Transverse colon (tissue), 4 donors: ENCODE results near the gene ADAMTSL4. TPM values are rescaled to one million over a fixed set of nuclear protein-coding genes. Genes with fewer than 3 reads are reported as not detected.
"Not testable (repeated sequence)": the region's sequence is repeated elsewhere in the genome, so short reads cannot be mapped to it uniquely, and the experiment has no call there.

Experiments
- DNase-seq: peaks from one replicate; pipeline ENCODE4 v3.0.0-alpha.2; 2019
- H3K27ac ChIP-seq, 4 donors: fragments of 200-600 bp; sonication (generic); 2 replicates each; pipeline ENCODE4 v1.5.1; 2016 to 2018; ENCODE audit warnings: inconsistent platforms in 4 of 4
- H3K27me3 ChIP-seq: fragments of 200-600 bp; sonication (generic); 2 replicates; pipeline ENCODE4 v1.5.1; 2017; ENCODE audit warnings: inconsistent platforms
- H3K36me3 ChIP-seq, 4 donors: fragments of 200-600 bp; sonication (generic); 2 replicates each; pipeline ENCODE4 v1.5.1; 2017 to 2019; ENCODE audit warnings: inconsistent platforms in 4 of 4
- H3K4me1 ChIP-seq, 4 donors: fragments of 200-600 bp; sonication (generic); 2 replicates each; pipeline ENCODE4 v1.5.1; 2017 to 2020; ENCODE audit warnings: inconsistent platforms in 4 of 4
- H3K4me3 ChIP-seq, 4 donors: fragments of 200-600 bp; sonication (generic); 1 replicate in 1 of 4; 2 replicates in 3 of 4; pipeline versions ENCODE4 v1.5.1 to v1.6.1; 2017 to 2019; ENCODE audit warnings: inconsistent platforms in 4 of 4
- H3K9me3 ChIP-seq, 2 donors: fragments of 200-600 bp; sonication (generic); 2 replicates each; pipeline ENCODE4 v1.5.1; 2017 to 2019; ENCODE audit warnings: inconsistent platforms in 2 of 2
- CTCF ChIP-seq, 5 experiments: fragments of 200-600 bp in 3 of 5; fragments of 450-650 bp in 2 of 5; sonication (generic) in 3 of 5; IDR thresholded peaks; 1 replicate in 2 of 5; 2 replicates in 3 of 5; pipeline ENCODE4 v1.5.1; 2016 to 2017; ENCODE audit warnings: antibody characterized with exemption in 5 of 5, inconsistent platforms in 3 of 5, mild to moderate bottlenecking in 2 of 5, moderate library complexity in 1 of 5
- EP300 ChIP-seq: sonication (generic); formaldehyde crosslinking; IDR thresholded peaks from one replicate; pipeline ENCODE4 v1.6.1; 2017; ENCODE audit warnings: antibody characterized with exemption, low read depth
- POLR2A ChIP-seq: fragments of 450-650 bp; IDR thresholded peaks from one replicate; pipeline ENCODE4 v1.6.1; 2016; ENCODE audit warnings: antibody characterized with exemption, mild to moderate bottlenecking, moderate library complexity
- POLR2AphosphoS5 ChIP-seq, 3 donors: sonication (generic); formaldehyde crosslinking; IDR thresholded peaks; one replicate each; pipeline ENCODE4 v1.6.1; 2016; ENCODE audit warnings: antibody characterized with exemption in 3 of 3
- WGBS, 2 donors: methylation state at CpG; one replicate each; pipeline ENCODE4 v1.1.5; 2018; ENCODE audit warnings: low coverage in 1 of 2; 5-methylcytosine and 5-hydroxymethylcytosine counted together
- in situ Hi-C, 4 donors: fragments of 200-750 bp; cut with MboI; loops; one replicate each; pipeline versions ENCODE4 v1.15.0 to v1.15.1; 2017; ENCODE audit warnings: low sequenced_read_pairs in 3 of 4, low pct_ligation_motif_present in 1 of 4, low pct_unique_long_range_greater_than_20kb in 1 of 4
- intact Hi-C: fragments of 100-400 bp; cut with DNase I; formaldehyde crosslinking; loops from one replicate; pipeline ENCODE4 v1.15.1; 2023; ENCODE audit warnings: low total_unique reads
- total RNA-seq, 4 donors: library from RNA; depleted of rRNA; stranded (reverse); fragments of >200 nt; gene quantifications; one replicate each; pipeline ENCODE4 v1.1.0, GENCODE V29; 2016

Gene ADAMTSL4
- total RNA-seq, 4 donors from 2014 or later: 7.2 to 26.2 (median 16.3) TPM

- DNase-seq: no peak
- Histone ChIP-seq H3K4me3 (peak overlapping the region; percentile 6 to 94 (median 86)), H3K27me3 (no peaks in the 10 kb centered on the region), H3K27ac (peak overlapping the region; percentile 98 to 99 (median 98)), H3K36me3 (peaks cover 0 to 22% (median 6%) of the 10 kb centered on the region in 4 donors), H3K9me3 (no peaks in the 10 kb centered on the region), H3K4me1 (peaks cover 6 to 32% (median 15%) of the 10 kb centered on the region in 4 donors)
- WGBS, 2 donors: 35 to 68% methylated on average over 4 to 15 of the region's 15 CpGs
- intact Hi-C loops: no loop called here
- TF ChIP-seq POLR2A (no peak), POLR2AphosphoS5 (IDR thresholded peaks at IDR 0.05) (no peak), EP300 (no peak), CTCF (IDR thresholded peaks at IDR 0.05) (no peak)
- in situ Hi-C loops: no loop called here
Measured at GRCh38 chr1:150579945-150580642, 30.9 kb downstream of the ADAMTSL4 start.

- H3K27ac ChIP-seq, H3K27me3 ChIP-seq, H3K4me3 ChIP-seq, in situ Hi-C loops, DNase-seq, intact Hi-C loops, H3K9me3 ChIP-seq: not testable (repeated sequence)
- peaks cover 0 to 13% (median 2%) of the 10 kb centered on the region in 4 donors for H3K36me3 ChIP-seq
- peaks cover 2 to 24% (median 10%) of the 10 kb centered on the region in 4 donors for H3K4me1 ChIP-seq
- 92 to 100% methylated on average over 1 to 3 of the region's 3 CpGs for WGBS, 2 donors
Measured at GRCh38 chr1:150580966-150581365, 31.8 kb downstream of the ADAMTSL4 start.

GRCh38 chr1:150581437-150581836 is 32.2 kb downstream of the ADAMTSL4 start:
- H3K27me3 ChIP-seq, H3K4me3 ChIP-seq, intact Hi-C loops, H3K9me3 ChIP-seq, H3K36me3 ChIP-seq, H3K27ac ChIP-seq, in situ Hi-C loops, DNase-seq: not testable (repeated sequence)
- H3K4me1 ChIP-seq: peaks cover 0 to 20% (median 10%) of the 10 kb centered on the region in 4 donors
- 96 to 100% methylated on average over 3 to 7 of the region's 7 CpGs for WGBS, 2 donors

- H3K9me3 ChIP-seq, H3K27ac ChIP-seq, H3K4me3 ChIP-seq, H3K27me3 ChIP-seq, in situ Hi-C loops, DNase-seq, H3K36me3 ChIP-seq, intact Hi-C loops: not testable (repeated sequence)
- peaks cover 0 to 16% (median 9%) of the 10 kb centered on the region in 4 donors for H3K4me1 ChIP-seq
- WGBS, 2 donors: 94 to 98% methylated on average over 6 to 14 of the region's 14 CpGs
Measured at GRCh38 chr1:150581962-150582361, 32.8 kb downstream of the ADAMTSL4 start.

- Histone ChIP-seq H3K27me3 (no peaks in the 10 kb centered on the region), H3K9me3 (no peaks in the 10 kb centered on the region), H3K36me3 (no peaks in the 10 kb centered on the region), H3K4me3 (no peak overlapping the region), H3K4me1 (peaks cover 0 to 15% (median 8%) of the 10 kb centered on the region in 4 donors), H3K27ac (no peak overlapping the region)
- intact Hi-C loops (no loop called here), in situ Hi-C loops (no loop called here)
- no peak for DNase-seq
- 74 to 87% methylated on average over 2 of the region's 2 CpGs for WGBS, 2 donors
- TF ChIP-seq CTCF (IDR thresholded peaks at IDR 0.05): no peak
- no peak for TF ChIP-seq POLR2A
- no peak for TF ChIP-seq POLR2AphosphoS5 (IDR thresholded peaks at IDR 0.05)
- TF ChIP-seq EP300: no peak
Measured at GRCh38 chr1:150582371-150582770, 33.2 kb downstream of the ADAMTSL4 start.
